NOMO-1 treated with DMSO at 0.1 percent for 48 hours (cell line): ENCODE data around the gene MALRD1.
"Not testable (repeated sequence)": the region's sequence is repeated elsewhere in the genome, so short reads cannot be mapped to it uniquely, and the experiment has no call there.

Source experiments
- DNase-seq: peaks from one replicate; lab custom pipeline; 2025; ENCODE audit not compliant: unreplicated experiment; lab: John Stamatoyannopoulos, UW

MALRD1 gene

DNA sequence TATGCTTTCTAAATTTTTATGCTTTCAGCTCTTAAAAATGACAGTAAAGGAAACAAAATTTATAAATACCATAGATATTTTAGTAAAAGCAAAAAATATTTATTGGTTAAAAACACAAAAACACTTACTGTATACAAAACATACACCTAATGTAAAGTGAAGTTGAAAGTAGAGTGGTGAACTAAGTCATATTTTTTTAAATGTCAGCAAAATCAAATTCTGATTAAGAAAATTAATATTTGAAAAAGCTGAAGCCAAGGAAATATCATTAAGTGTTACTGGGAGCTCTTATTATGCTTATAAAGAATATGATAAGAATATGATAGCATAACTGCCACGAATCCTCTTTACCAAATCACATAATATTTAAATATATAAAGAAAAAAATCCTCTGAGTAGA is 702.4 kb downstream of the MALRD1 start:
- DNase-seq: no peak

DNA sequence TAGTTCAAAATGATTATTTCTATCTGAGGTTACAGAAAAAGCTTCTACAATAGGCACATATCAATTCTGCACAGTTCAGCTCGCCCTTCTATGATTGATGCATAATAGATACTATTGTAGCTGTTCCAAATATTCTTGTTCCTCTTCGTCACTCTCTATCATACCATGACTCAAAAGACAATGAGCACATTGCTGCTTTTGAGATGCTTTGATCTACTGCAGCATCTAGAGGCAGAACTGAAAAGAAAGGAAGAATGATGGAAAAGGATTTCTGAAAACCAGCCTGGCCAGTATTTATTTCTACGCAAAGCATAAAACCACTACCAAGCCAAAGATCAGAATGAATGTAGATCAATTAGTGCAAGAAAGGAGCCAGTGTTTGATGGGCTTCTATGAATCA is 708.3 kb downstream of the MALRD1 start:
- no peak for DNase-seq

DNA sequence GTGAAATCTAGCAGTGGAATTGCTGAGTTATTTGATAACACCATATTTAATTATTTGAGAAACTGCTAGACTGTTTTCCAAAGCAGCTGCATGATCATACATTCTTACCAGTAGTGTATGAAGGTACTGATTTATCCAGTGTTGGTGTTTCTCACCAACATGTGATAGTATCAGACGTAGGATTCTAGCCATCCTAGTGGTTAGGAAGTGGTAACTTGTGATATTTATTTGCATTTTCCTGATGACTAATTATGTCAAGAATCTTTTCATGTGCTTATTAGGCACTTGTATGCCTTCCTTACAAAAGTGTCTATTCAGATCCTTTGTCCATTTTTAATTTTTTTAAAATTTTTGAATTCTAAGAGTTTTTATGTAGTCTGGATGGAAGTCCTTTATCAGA is 713.4 kb downstream of the MALRD1 start:
- DNase-seq: no peak

DNA sequence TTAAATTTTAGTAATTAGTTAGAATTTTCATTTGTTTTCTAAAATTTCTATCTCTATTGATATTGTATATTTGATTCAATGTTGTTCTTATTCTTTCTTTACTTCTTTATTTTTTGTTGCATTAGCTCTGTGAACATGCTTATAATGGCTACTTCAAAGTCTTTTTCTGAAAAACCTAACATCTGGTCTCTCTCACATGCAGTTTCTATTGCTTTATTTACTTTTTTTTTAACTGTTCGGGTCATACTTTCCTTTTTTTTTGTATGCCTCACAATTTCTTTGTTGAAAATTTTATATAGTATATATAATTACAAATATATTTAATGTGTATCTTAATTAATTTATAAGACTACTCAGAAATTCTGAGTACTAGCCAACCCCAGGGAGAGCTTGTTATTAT is 715.5 kb downstream of the MALRD1 start:
- no peak for DNase-seq

DNA sequence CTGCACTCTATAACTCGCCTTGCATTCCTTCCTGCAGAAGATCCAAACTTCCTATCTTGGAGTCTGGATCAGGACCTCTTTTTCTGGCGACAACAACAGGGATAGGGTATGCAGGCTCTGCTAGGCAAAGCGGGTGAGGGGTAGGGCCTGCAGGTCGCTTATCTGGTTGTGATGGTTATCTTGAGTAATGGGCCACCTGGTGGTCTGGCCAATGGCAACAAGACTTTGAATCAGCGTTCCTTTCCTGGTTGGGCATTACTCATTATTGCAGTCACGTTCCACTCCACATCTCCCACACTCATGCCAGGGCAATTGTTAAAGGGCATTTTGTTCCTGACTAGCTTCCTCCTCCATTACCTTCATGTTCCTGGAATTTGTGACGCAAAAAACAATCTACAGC is 719.3 kb downstream of the MALRD1 start:
- DNase-seq: no peak

DNA sequence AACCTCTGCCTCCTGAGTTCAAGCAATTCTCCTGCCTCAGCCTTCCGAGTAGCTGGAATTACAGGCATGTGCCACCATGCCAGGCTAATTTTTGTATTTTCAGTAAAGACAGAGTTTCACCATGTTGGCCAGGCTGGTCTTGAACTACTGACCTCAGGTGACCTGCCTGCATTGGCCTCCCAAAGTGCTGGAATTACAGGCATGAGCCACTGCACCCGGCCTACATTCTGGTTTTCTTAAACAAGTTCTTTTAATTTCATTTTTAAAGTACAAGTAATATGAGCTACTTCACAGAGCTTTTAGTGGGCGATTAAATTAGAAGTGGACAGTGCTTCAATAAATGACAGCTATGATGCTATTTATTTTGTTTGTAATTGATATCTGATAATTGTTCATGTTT is 721.2 kb downstream of the MALRD1 start:
- not testable (repeated sequence) for DNase-seq

DNA sequence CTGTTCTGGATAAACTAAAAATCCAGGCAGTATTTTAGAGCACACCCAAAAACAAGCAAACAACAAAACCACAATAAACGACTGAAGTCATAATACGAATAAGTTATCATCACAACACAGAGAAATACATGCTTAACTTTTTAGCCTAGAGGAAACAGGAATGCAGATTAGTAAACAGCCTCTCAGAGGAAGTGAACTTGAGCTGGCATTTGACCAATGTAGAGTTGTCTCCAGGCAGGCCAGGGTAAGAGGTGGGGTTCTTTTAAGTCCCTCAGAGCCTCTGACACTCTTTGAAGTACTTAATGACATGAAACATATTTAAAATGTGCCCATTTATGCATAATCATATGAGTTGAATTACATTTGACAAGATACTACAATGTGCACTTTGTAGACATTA is 724.4 kb downstream of the MALRD1 start:
- DNase-seq: no peak

DNA sequence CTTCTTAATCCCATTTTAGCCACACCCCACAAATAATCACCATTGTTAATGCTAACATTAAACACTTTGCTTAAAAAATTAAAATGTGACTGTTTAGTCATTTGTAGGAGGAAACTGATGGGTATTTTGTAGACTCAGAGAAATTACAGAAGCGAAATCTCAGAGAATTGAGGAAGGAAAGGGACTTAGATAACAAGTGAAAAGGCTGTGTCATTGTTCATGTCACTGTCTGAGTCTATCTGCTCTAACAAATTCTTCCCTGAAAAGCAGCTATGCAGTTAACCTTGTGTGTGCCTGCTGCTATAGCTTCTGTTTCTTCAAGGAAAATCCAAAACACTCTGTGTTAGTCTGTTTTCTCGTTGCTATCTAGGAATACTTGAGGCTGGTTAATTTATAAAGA is 726.7 kb downstream of the MALRD1 start:
- peak; percentile 86 for DNase-seq

DNA sequence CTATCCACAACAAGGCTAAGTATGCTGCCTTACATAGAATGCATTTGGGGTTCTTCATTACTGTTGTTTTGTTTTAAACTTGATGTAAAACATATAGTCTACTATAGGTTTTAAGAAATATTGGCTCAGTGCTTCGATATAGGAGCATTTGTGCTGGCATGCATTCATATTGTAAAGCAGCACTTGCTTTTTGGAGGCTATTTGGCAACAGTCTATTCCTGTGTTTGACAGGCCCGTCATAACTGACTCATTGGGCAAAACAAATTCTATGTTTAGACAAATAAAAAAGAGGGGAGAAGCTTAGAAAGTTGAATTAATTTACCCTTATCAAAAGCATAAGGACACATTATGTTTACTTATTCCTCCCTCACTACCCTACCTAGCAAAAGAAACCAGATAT is 729.2 kb downstream of the MALRD1 start:
- no peak for DNase-seq

DNA sequence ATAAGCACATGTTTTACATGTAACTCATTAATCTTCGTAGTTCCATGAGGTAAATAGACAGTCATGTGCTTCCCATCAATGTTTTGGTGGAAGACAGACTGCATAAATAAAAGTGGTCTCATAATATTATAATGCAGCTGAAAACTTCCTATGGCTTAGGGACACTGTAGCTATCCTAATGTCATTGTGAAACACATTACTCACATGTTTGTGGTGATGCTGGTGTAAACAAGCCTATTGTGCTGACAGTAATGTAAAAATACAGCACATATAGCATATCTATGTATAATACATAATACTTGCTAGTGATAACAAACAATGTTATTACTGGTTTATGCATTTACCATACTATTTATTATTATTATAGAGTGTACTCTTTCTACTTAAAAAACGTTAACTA is 730.4 kb downstream of the MALRD1 start:
- DNase-seq: no peak

DNA sequence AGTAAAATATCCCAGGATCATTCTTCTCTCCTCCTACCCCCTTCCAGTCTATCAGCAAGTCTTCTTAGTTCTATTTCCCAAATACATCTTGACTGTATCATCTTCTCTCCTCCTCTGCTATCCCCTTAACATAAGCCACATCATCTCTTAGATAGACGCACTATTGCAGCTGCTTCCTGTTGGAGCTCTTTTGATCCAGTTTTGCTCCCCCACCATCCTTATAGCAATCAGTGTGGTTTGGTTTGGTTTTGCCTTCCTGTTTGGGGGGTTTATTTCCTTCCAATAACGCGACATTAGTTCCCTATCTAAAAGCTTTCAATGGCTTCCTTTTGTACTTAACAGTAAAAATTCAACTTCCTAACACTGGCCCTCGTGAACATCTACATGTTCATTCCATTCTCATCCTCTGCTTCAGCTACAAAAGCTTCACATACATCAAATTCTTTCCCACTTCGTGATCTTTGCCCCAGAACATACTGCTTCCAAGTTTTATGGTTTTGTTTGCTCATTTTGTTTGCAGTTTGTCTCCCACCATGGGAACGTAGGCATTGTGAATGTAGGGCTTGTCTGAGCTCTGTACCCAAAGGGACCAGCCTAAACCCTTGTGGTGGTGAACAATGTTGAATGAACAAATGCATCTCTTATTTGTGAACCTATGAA is 734.0 kb downstream of the MALRD1 start:
- DNase-seq: no peak

DNA sequence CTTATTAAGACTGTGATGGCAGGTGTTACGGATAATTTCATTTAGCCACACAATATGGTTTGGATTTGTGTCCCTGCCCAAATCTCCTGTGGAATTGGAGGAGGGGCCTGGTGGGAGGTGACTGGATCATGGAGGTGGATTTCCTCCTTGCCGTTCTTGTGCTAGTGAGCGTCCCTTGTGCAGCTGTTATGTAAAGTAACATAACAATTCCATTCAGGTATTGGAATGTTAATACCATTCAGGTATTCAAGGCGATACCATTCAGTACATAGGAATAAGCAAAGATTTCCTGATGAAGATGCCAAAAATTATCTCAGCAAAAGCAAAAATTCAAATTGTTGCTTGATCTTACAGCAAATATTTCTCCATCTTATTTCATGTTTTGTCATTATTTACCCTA is 735.1 kb downstream of the MALRD1 start:
- DNase-seq: no peak
